GM23338 (cell line): ENCODE results near the gene BCL11B. TPM values are rescaled to one million over a fixed set of nuclear protein-coding genes. Genes with fewer than 3 reads are reported as not detected.

Experiments used
- ATAC-seq: fragments of 200-7000 bp; cut with Tn5 transposase; 3 replicates; pipeline ENCODE4 v1.9.1; 2020
- DNase-seq: peaks from one replicate; pipeline ENCODE4 v3.0.0-alpha.2; 2015; ENCODE audit warnings: low spot score
- H2AFZ ChIP-seq: fragments of 200-600 bp; sonication (generic); 2 replicates; pipeline ENCODE4 v1.8.0; 2016; ENCODE audit warnings: antibody characterized with exemption, mild to moderate bottlenecking, moderate library complexity
- H3F3A ChIP-seq: fragments of 200-600 bp; sonication (generic); replicated peaks from 2 replicates; pipeline ENCODE4 v1.8.0; 2017; ENCODE audit warnings: antibody characterized with exemption, mixed run types, low read depth
- H3K27ac ChIP-seq: fragments of 200-600 bp; sonication (generic); 2 replicates; pipeline ENCODE4 v1.6.1; 2016; ENCODE audit warnings: low read depth
- H3K27me3 ChIP-seq: fragments of 200-600 bp; sonication (generic); 2 replicates; pipeline ENCODE4 v1.8.0; 2016; ENCODE audit warnings: mild to moderate bottlenecking, mixed run types, moderate library complexity; ENCODE audit not compliant: insufficient read depth
- H3K36me3 ChIP-seq: fragments of 200-600 bp; sonication (generic); 2 replicates; pipeline ENCODE4 v1.8.0; 2016; ENCODE audit warnings: mild to moderate bottlenecking; ENCODE audit not compliant: insufficient read depth
- H3K4me1 ChIP-seq: fragments of 200-600 bp; sonication (generic); 2 replicates; pipeline ENCODE4 v1.8.0; 2016; ENCODE audit warnings: mild to moderate bottlenecking, moderate library complexity; ENCODE audit not compliant: insufficient read depth
- H3K4me2 ChIP-seq: fragments of 200-600 bp; sonication (generic); 2 replicates; pipeline ENCODE4 v1.7.1; 2017; ENCODE audit warnings: mixed run types
- H3K4me3 ChIP-seq: fragments of 200-600 bp; sonication (generic); 2 replicates; pipeline ENCODE4 v1.6.1; 2016; ENCODE audit warnings: mixed run types
- H3K79me2 ChIP-seq: fragments of 200-600 bp; sonication (generic); replicated peaks from 2 replicates; pipeline ENCODE4 v1.8.0; 2017; ENCODE audit warnings: mild to moderate bottlenecking; ENCODE audit not compliant: insufficient read depth
- H3K9me2 ChIP-seq: fragments of 200-600 bp; sonication (generic); 2 replicates; pipeline ENCODE4 v1.8.0; 2017; ENCODE audit not compliant: insufficient read depth
- H4K20me1 ChIP-seq: fragments of 200-600 bp; sonication (generic); replicated peaks from 2 replicates; pipeline ENCODE4 v1.8.0; 2017; ENCODE audit warnings: mild to moderate bottlenecking; ENCODE audit not compliant: insufficient read depth
- H3K27ac Mint-ChIP-seq: 2 replicates; pipeline ENCODE4 v1.8.0; 2020; ENCODE audit warnings: inconsistent platforms, mild to moderate bottlenecking, moderate library complexity, mixed read lengths
- H3K27me3 Mint-ChIP-seq: 3 replicates; pipeline ENCODE4 v1.8.0; 2022; ENCODE audit warnings: low read depth, mild to moderate bottlenecking, moderate library complexity, mixed read lengths, inconsistent platforms; ENCODE audit not compliant: insufficient read depth, poor library complexity
- H3K36me3 Mint-ChIP-seq: 3 replicates; pipeline ENCODE4 v1.8.0; 2021; ENCODE audit warnings: low read depth, mild to moderate bottlenecking, inconsistent platforms, moderate library complexity, mixed read lengths
- H3K4me1 Mint-ChIP-seq: 3 replicates; pipeline ENCODE4 v1.8.0; 2020; ENCODE audit warnings: mild to moderate bottlenecking, inconsistent platforms, mixed read lengths
- H3K4me3 Mint-ChIP-seq: 3 replicates; pipeline ENCODE4 v1.8.0; 2021; ENCODE audit warnings: moderate library complexity, mild to moderate bottlenecking, inconsistent platforms, mixed read lengths
- H3K9me3 Mint-ChIP-seq: 3 replicates; pipeline ENCODE4 v1.8.0; 2020; ENCODE audit warnings: moderate library complexity, mild to moderate bottlenecking, inconsistent platforms, mixed read lengths
- CREB1 ChIP-seq: fragments of 250-450 bp; sonication (Bioruptor Pico); IDR thresholded peaks from 2 replicates; pipeline ENCODE4 v1.5.0; 2020; ENCODE audit warnings: low read depth, mild to moderate bottlenecking, moderate library complexity
- CTCF ChIP-seq, 2 experiments: fragments of 200-600 bp in 1 of 2; sonication (generic) in 1 of 2; conservative IDR thresholded peaks; 2 replicates each; pipeline versions ENCODE4 v1.5.1 to v1.6.1; 2016 to 2017; ENCODE audit warnings: antibody characterized with exemption in 2 of 2, low read depth in 2 of 2, mild to moderate bottlenecking in 2 of 2, moderate library complexity in 1 of 2
- EZH2 ChIP-seq: fragments of 200-600 bp; sonication (generic); IDR thresholded peaks from one replicate; pipeline ENCODE4 v1.8.0; 2017; ENCODE audit warnings: antibody characterized with exemption, mild to moderate bottlenecking, low read depth; ENCODE audit not compliant: unreplicated experiment
- EZH2phosphoT487 ChIP-seq: fragments of 200-600 bp; sonication (generic); IDR thresholded peaks from one replicate; pipeline ENCODE4 v1.8.1; 2018; ENCODE audit warnings: antibody characterized with exemption; ENCODE audit not compliant: unreplicated experiment
- JUNB ChIP-seq: IDR thresholded peaks from one replicate; pipeline ENCODE4 v1.6.1; 2016; ENCODE audit warnings: antibody characterized with exemption; ENCODE audit not compliant: unreplicated experiment
- NANOG ChIP-seq: IDR thresholded peaks from 2 replicates; pipeline ENCODE4 v1.6.1; 2016; ENCODE audit warnings: antibody characterized with exemption, borderline replicate concordance
- POLR2AphosphoS5 ChIP-seq: IDR thresholded peaks from 2 replicates; pipeline ENCODE4 v1.6.1; 2016; ENCODE audit warnings: antibody characterized with exemption, low read depth
- STAT1 ChIP-seq: IDR thresholded peaks from one replicate; pipeline ENCODE4 v1.6.1; 2016; ENCODE audit warnings: antibody characterized with exemption; ENCODE audit not compliant: unreplicated experiment
- ZNF114 ChIP-seq: fragments of 250-450 bp; sonication (Bioruptor Pico); IDR thresholded peaks from 2 replicates; pipeline ENCODE4 v1.5.0; 2020; ENCODE audit warnings: mild to moderate bottlenecking, moderate library complexity
- ZNF331 ChIP-seq: fragments of 250-450 bp; sonication (Bioruptor Pico); IDR thresholded peaks from 2 replicates; pipeline ENCODE4 v1.5.0; 2020; ENCODE audit warnings: low read depth, mild to moderate bottlenecking, moderate library complexity
- ZNF462 ChIP-seq: fragments of 250-450 bp; sonication (Bioruptor Pico); IDR thresholded peaks from 2 replicates; pipeline ENCODE4 v1.5.0; 2020; ENCODE audit warnings: mild to moderate bottlenecking, moderate library complexity
- polyA plus RNA-seq: library from polyadenylated mRNA; unstranded; fragments of >200 nt; fragmentation: Nextera tagmentation; extraction: Ambion mirVana; gene quantifications from 2 replicates; pipeline ENCODE4 v1.2.1, GENCODE V29; 2016
- total RNA-seq: library from RNA; depleted of rRNA; stranded (reverse); fragments of >200 nt; shearing (Covaris generic); gene quantifications from 2 replicates; pipeline ENCODE4 v1.2.3, GENCODE V29; 2014
- TF ChIP-seq, protein P1 (sequence below): IDR thresholded peaks from 2 replicates; pipeline ENCODE4 v1.6.1; 2016; ENCODE audit warnings: antibody characterized with exemption
- TF ChIP-seq, protein P2 (sequence below): IDR thresholded peaks from one replicate; pipeline ENCODE4 v1.6.1; 2018; ENCODE audit warnings: antibody characterized with exemption; ENCODE audit not compliant: unreplicated experiment

BCL11B gene
- total and polyA plus RNA-seq, 2 experiments from 2014 or later, result 2.4 to 6.7 TPM

DNA sequence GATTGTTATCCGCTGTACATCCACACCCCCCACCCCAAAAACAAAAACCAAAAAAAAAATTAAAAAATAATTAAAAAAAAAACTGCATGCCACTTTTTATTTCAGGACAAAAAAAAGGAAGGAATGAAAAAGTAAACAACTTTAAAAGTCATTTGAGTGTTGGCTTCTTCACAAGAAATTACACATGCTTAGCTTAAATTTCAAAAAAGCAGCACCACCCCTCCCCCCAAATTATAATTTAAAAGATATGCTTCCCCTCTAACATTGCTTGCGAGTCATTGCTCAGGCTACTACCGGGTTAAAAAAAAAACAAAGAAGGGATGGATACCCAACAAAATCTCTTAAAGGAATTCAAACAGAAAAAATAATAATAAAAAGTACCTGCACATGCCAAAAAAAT, 98.5 kb downstream of the BCL11B start:
- no peak for ATAC-seq
- DNase-seq, result no peak
- H3K4me3 Mint-ChIP-seq, result no peak overlapping the region

More for the DNA sequence above, 98.5 kb downstream of the BCL11B start:
- Mint-ChIP-seq H3K27me3 (peaks cover 9% of the 10 kb centered on the region), H3K9me3 (no peaks in the 10 kb centered on the region), H3K4me1 (peaks cover 51% of the 10 kb centered on the region), H3K27ac (no peak overlapping the region), H3K36me3 (no peaks in the 10 kb centered on the region)
- H3K79me2 ChIP-seq, result no peaks in the 10 kb centered on the region; the same call in none of the 2 replicates
- TF ChIP-seq EZH2, result no peak
- no peak for TF ChIP-seq STAT1
- TF ChIP-seq POLR2AphosphoS5, result no peak
- TF ChIP-seq CREB1 (CRISPR knock-in tag), result no peak
- TF ChIP-seq ZNF331 (CRISPR knock-in tag), result no peak
- no peak for TF ChIP-seq ZNF114 (CRISPR knock-in tag)
- TF ChIP-seq NANOG, result no peak
- no peak for TF ChIP-seq CTCF (conservative IDR thresholded peaks at IDR 0.05; ENCODE audit: low read depth in 2 of 2)
- TF ChIP-seq, protein P1, sequence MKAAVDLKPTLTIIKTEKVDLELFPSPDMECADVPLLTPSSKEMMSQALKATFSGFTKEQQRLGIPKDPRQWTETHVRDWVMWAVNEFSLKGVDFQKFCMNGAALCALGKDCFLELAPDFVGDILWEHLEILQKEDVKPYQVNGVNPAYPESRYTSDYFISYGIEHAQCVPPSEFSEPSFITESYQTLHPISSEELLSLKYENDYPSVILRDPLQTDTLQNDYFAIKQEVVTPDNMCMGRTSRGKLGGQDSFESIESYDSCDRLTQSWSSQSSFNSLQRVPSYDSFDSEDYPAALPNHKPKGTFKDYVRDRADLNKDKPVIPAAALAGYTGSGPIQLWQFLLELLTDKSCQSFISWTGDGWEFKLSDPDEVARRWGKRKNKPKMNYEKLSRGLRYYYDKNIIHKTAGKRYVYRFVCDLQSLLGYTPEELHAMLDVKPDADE, result no peak
- TF ChIP-seq EZH2phosphoT487, result no peak
- no peak for TF ChIP-seq JUNB
- no peak for TF ChIP-seq ZNF462 (CRISPR knock-in tag)
- TF ChIP-seq, protein P2, sequence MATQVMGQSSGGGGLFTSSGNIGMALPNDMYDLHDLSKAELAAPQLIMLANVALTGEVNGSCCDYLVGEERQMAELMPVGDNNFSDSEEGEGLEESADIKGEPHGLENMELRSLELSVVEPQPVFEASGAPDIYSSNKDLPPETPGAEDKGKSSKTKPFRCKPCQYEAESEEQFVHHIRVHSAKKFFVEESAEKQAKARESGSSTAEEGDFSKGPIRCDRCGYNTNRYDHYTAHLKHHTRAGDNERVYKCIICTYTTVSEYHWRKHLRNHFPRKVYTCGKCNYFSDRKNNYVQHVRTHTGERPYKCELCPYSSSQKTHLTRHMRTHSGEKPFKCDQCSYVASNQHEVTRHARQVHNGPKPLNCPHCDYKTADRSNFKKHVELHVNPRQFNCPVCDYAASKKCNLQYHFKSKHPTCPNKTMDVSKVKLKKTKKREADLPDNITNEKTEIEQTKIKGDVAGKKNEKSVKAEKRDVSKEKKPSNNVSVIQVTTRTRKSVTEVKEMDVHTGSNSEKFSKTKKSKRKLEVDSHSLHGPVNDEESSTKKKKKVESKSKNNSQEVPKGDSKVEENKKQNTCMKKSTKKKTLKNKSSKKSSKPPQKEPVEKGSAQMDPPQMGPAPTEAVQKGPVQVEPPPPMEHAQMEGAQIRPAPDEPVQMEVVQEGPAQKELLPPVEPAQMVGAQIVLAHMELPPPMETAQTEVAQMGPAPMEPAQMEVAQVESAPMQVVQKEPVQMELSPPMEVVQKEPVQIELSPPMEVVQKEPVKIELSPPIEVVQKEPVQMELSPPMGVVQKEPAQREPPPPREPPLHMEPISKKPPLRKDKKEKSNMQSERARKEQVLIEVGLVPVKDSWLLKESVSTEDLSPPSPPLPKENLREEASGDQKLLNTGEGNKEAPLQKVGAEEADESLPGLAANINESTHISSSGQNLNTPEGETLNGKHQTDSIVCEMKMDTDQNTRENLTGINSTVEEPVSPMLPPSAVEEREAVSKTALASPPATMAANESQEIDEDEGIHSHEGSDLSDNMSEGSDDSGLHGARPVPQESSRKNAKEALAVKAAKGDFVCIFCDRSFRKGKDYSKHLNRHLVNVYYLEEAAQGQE, result no peak
- no peaks in the 10 kb centered on the region for H3K9me2 ChIP-seq
- H3K4me3 ChIP-seq, result no peak overlapping the region
- H3K27me3 ChIP-seq, result no peaks in the 10 kb centered on the region
- H3K36me3 ChIP-seq, result no peaks in the 10 kb centered on the region
- H3K27ac ChIP-seq, result no peak overlapping the region
- no peaks in the 10 kb centered on the region for H4K20me1 ChIP-seq
- H3K4me1 ChIP-seq, result peaks cover 40% of the 10 kb centered on the region
- no peaks in the 10 kb centered on the region for H3F3A ChIP-seq
- H2AFZ ChIP-seq, result no peak overlapping the region
- H3K4me2 ChIP-seq, result no peak overlapping the region; the same call in 1 of the 2 replicates
